ENCODE results near the gene PHF21B.
"Not testable (repeated sequence)": the region's sequence is repeated elsewhere in the genome, so short reads cannot be mapped to it uniquely, and the experiment has no call there.

PHF21B gene

DNA sequence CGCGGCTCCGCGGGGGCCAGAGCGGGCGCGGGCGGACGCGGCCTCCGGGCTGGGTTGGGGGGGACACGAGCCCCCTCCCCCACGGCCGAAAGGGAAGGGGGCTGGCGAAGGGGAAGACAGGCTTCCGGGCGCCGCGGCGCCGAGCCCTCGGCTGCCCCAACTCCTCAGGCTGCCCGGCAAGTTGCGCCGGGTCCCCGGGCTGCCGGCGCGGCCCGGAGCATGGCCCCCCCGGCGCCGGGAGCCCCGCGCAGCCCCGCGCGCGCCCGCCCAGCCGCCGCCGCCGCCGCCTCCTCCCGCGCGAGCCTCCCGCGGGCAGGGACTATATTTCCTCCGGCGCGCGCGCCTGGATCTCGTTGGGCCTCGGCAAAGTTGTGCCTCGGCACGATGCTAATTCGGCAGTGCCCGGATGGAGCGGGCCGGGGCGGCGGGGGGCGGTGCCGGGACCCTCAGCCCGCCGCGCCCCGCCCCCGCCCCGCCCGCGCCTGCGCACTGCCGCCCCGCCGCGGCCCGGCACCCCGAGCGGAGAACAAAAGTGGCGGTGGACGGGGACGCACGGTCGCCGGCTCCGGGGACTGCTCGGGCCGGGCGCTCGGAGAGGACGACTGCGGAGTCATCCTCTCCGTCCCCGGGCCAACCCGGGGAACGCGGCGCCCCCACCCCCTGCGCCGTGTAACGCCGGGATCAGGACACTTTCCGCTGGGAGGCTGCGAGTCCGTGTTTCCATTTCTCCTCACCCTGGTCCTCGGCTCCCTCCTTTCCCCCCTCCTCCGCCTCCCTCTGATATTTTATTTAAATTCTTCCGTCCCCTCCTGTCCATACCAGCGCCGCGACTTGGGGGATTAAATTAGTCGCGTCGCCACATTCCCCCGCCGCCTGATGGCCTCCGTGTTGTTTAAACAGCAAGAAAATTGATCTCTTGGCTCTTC, at the start of gene PHF21B:
Gene PHF21B, minus strand, starts transcription at position 400 of the 926 bp plus-strand sequence. CDS start 456 bp downstream, outside the sequence.
- no peak for DNase-seq (ENCODE audit: low spot score)

DNA sequence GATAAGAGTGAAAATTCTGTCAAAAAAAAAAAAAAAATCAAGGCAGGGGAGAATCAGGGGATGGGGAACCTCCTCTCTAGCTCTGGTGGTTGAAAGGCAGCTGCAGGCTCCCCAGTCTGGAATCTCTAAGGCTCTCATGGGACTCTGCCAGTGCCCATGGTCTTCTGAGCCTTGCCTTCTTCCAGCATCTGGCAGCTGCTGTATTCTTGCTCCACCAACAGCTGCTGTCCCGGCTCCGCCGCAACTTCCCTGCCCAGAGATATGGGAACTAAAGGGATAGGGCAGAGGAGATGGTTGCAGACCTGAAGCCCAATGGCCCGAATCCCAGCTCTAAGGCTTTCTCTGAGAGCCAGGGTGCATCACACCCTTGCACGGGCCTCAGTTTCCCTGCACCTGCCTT, 49.5 kb upstream of the PHF21B start:
- DNase-seq (ENCODE audit: low spot score): no peak

DNA sequence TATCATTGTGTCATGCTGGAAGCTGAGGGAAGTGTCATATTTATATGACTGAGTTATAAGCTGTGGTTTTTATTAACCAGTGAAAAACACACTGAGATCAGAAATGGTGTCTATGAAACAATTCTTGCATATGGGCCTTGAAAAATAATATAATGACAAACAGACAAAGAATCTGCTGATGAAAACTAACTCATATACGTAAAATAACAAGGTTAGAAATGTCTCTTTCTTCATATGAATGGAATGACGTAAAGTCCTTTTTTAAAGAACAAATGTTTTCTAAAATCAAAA, 48.8 kb upstream of the PHF21B start:
- no peak for DNase-seq (ENCODE audit: low spot score)

DNA sequence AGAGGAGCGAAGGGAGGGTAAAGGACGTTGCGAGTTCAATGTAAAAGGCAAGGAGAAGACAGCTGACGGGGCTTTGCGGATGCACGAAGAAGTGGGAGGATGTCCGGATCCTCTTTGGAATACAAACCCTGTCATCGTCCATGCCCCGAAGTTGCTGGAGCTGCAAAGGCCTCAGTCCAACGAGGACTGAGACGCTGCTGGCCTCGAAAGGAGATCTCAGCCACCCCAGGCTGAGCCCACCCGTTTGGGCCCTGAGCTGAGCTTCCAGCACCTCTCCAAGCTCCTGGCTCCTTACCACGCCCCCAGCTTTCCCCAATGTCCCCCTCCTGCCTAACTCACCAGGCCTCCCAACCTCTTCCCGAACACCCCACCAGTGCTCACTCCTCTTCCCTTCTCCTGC, 46.1 kb upstream of the PHF21B start:
- no peak for DNase-seq (ENCODE audit: low spot score)

DNA sequence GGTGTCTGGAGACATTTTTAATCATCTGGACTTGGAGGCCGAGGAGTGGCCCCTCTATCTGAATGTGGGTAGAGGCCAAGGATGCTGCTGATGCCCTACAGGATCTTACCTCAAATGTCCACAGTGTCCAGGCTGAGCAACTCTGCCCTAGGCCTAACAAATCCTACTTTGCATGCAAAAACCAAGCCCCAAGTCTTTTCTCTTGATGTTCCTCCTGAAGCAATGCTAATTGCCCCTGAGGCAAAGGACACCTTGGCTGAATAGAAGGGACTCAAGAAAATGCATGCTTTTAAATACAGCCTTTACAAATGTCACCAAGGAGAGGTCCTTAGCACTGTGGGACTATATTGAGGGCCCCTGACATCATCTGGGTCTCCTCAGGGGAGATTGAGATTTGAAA, 43.8 kb upstream of the PHF21B start:
- no peak for DNase-seq (ENCODE audit: low spot score)

DNA sequence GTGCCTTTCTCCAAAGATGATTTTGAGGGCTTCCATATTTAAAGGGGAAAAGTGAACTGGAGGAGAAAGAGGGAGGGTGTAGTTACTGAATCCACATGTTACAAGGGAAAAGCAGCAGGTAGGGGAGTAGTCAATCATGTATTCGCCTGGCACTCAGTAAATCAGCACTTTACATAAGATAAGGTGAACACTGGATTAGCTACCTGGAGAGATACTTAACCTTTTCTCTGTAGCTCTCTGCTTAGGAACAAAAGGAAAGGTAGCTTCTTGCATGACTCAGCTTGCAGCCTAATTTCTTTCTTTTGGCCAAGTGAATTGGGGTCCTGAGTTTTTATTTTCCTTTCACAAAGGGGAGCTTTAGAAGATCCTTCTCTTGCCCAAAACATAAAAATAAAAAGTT, 43.3 kb upstream of the PHF21B start:
- DNase-seq (ENCODE audit: low spot score): no peak

DNA sequence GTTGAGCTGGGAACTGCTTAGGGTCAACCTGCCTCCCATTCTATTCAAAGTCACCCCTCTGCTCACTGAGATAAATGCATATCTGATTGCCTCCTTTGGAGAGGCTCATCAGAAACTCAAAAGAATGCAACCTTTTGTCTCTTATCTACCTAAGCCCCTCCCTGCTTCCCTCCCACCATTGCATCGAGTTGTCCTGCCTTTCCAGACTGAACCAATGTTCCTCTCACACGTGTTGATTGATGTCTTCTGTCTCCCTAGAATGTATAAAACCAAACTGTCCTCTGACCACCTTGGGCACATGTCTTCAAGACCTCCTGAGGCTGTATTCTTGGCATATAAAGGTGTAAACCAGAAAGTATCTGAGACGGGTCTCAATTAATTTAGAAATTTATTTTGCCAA, 42.9 kb upstream of the PHF21B start:
- DNase-seq (ENCODE audit: low spot score): not testable (repeated sequence)

DNA sequence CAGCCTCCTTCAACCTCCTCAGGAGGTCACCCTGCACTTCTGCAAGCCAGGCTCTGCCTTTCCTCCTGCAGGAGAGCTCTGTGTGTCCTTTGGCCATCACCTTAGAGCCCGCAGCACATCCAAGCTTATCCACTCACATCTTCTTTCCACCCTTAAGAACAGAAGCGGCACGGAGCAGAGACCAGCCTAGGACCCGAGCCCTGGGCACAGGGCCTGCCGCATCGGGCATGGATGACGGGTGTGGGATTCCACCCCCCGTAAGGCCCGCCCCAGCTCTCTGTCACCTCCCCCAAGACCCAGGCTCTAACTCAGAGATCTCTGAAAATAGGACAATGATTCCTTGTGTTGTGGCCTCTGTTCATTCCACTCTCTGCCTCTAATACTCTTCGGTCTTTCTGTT, 42.1 kb upstream of the PHF21B start:
- DNase-seq (ENCODE audit: low spot score): peak; percentile 26

DNA sequence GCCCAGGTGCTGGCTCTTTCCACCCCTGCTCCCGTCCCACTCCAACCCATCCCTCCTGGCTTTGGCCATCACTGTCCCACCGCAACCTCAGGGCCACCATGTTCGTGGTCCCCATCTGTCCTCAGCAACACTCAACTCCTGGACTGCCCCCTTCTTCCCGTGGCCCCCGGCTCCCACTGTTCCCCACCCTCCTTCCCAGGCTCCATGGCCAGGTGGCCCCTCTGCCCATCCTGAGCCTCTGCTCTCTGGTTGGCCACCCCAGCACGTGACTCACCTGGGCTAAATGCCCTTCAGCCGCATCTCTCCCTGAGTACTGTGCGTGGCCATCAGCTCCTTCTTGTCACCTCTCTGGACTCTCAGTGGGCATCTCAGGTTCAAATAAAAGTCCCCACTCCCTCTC, 41.6 kb upstream of the PHF21B start:
- DNase-seq (ENCODE audit: low spot score): no peak

DNA sequence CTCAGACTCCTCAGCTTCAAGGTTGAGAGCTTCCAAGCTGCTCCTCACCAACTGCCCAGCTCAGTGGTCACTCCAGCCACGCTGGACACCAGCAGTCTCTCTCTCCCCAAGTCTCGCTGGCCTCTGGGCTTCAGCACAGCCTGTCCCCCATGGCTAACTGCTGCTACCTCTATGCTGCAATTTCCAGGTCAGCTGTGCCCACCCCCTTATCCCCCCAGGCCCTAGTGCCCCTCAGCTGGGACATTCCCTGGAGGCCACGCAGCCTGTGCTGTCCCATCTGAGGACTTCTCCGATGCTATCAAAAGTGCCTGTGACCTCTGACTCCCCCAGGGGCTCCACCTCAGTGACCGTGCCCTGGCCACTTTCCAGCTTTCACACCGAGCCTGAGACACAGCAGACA, 37.5 kb upstream of the PHF21B start:
- DNase-seq (ENCODE audit: low spot score): no peak

DNA sequence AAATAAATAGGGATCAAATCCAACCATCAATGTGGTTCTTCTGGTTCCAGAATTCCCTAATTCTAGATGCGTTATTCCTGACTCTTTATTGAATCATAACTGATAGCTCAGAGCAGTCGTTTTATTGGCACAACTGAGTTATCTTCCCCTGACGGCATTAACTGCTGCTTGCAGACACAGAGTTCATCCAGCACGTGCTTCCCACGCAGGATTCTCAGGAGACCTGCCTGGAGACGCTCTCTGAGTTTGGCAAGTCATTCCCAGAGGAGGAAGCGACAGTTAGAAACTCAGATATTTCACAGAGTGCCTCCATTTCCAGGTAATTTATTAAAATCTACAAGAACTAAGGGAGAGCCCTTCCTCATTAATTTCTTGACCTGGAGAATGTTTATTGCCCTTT, 35.4 kb upstream of the PHF21B start:
- no peak for DNase-seq (ENCODE audit: low spot score)

DNA sequence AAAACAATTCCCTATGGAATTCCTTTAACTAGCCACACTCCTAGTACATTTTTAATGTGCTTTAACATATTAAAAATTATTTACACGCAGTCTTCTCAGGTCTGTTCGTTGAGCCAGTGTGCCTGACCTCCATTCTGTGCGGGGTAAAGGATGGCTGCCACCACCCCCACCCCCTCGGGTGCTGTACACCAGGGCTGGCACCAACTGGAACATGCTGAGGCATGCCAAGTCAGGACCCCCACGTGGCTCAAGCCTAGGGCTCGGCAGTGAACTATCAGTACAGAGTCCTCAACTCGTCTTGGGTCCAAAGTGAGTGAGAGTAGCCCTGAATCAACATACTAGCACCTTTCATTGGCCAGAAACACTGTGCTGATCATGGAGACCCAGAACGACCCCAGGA, 32.5 kb upstream of the PHF21B start:
- no peak for DNase-seq (ENCODE audit: low spot score)

DNA sequence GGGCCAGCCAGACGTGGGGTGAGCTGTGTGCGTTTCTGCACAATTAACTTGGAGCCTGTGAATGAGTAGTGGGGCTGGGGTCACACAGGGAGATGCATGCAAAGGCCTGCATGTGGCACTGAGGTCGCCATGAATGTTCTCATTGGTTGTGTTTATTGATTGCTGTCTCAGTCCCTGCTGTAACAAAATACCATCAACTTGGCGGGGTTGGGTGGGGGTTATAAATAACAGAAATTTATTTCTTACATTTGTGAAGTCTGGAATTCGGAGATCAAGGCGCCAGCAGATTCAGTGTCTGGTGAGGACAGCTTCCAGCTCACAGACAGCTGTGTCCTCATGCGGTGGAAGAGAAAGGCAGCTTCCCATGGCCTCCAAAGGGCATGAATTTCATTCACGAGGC, 29.3 kb upstream of the PHF21B start:
- no peak for DNase-seq (ENCODE audit: low spot score)

DNA sequence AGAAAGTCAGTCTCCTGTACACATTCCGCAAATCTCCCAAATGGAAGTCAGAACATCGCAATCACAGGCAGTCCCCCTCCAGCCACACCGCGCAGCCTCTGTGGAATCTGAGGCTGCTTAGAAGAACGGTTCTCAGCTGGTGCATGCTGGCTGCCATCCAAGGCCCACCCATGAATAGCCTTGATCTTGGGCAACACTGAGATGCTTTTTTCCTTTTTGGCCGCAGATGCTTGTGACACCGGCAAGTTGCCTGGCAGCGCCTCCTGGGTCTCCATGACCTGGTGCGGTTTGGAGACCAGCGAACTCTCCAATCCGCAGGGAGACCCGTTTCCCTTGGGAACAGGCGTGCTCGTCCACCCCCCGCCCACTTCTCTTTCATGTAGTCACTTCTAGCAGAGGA, 26.3 kb upstream of the PHF21B start:
- no peak for DNase-seq (ENCODE audit: low spot score)

DNA sequence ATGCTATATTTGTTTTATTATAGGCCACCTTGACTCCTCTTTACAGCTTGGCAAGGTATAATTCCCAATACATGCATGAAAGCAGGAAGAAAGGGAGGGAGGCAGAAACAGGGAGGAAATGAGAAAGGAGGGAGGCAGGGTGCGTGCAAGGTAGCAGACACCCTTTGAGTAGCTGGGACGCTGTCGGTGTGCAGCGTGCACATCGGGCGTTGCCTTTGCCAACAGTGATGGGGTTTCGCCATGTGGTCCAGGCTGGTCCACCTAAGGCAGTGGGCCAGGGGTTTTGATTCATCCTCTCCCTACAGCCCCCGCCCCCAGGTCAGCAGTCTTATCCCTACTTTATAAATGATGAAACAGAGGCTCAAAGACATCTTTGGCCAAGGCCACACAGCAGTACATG, 25.0 kb upstream of the PHF21B start:
- no peak for DNase-seq (ENCODE audit: low spot score)

DNA sequence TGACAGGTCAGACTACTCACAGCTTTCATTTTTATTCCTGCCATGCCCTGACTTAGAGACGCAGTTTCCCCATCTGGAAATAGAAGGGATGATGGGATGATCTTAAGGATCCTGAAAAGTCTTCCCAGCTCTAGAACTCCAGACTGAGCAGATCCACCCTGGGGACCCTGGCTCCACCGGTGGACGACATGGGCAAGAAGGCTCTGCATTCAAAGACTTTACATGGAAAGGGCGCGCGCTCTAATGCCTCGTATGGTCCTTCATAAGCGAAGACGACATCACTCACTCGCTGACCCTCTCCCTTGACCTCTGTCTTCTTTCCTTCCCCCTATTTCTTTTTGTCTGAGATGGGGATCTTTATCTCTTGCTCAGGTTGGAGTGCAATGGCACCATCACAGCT, 24.4 kb upstream of the PHF21B start:
- no peak for DNase-seq (ENCODE audit: low spot score)

DNA sequence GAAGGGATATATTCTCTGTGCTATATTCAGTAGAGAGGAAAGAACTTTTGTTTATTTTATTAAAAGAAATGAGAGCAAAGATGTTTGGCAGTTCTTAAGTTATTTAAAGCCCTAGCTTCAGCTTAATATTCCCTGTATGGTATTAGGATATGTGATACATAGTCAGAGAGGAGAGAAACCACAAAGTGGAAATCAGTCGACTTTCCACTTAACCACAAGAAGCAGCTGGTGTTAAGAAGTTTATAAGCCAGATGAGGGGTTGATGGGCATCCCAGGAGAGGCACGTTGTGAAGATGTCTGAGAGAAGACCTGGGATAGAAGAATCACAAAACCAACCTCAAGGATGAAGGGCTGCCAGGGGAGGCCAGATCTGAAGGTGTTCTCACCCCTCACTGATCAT, 23.3 kb upstream of the PHF21B start:
- no peak for DNase-seq (ENCODE audit: low spot score)

DNA sequence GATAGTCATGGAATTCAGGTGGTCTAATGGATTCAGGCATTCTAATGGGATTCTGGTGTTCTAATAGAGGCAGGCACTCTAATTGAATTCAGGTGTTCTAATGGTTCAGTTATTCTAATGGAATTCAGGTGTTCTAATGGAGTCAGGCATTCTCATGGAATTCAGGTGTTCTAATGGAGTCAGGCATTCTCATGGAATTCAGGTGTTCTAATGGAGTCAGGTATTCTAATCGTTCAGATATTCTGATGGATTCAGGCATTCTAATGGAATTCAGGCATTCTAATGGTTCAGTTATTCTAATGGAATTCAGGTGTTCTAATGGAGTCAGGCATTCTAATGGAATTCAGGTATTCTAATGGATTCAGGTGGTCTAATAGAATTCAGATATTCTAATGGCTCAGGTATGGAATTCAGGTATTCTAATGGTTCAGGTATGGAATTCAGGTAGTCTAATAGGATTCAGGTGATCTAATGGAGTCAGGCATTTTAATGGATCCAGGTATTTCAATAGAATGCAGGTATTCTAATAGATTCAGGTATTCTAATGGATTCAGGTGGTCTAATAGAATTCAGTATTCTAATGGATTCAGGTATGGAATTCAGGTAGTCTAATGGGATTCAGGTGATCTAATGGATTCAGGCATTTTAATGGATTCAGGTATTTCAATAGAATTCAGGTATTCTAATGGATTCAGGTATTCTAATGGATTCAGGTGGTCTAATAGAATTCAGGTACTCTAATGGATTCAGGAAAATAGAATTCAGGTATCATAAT, 22.0 kb upstream of the PHF21B start:
- DNase-seq (ENCODE audit: low spot score): no peak

DNA sequence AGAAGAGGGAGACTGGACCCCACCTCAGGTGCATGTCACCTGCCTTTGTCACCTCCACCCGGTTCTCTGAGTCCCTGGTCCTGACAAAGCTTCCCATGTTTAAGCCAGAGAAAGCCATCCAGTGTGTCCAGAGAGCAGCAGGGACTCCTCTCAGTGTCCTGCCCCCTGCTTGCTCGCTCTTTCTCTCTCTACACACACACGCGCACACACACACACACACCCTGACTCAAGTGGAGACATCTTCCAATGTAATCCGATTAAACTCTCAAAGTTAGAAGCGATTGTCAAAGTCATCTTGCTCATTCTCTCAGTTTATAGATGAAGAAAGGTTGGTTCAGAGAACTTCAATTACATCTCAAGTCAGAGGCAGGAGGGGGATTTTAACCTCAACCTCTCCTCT, 19.7 kb upstream of the PHF21B start:
- no peak for DNase-seq (ENCODE audit: low spot score)

DNA sequence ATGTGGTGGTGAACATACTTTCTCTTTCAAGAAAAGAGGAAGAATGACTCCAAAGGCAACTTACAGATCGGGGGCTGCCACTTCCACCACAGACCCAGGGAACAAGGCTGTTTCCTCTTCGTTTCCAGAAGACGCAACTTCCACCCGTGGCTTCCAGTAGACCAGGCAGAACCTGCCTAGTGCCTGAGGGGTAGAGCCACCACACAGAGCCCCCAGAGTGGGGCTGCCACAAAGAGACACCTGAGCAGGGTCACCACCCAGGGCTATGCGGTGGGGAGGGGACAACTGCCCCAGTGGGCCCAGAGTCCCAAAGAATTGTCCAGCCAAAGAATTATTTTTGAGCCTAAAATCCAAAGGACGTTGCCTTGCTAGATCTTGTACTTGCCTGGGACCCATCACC, 16.7 kb upstream of the PHF21B start:
- DNase-seq (ENCODE audit: low spot score): no peak

DNA sequence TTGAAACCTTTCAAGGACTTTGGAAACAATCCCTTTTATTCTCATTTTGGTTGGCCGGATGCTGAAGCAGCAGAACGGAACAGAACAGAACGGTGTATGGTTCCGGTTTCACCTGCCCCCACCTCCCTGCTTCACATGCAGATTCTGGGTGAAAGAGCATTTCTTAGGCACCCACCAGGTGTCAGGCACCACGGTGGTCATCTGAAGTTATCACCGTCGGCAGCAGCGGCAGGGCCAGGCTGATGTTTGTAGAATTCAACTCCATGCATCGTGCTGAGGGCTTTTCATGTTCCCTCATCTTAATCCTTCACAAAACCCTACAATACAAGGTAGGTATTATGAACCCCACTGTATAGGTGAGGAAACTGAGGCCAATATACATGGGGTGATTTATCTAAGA, 13.6 kb upstream of the PHF21B start:
- DNase-seq (ENCODE audit: low spot score): no peak

DNA sequence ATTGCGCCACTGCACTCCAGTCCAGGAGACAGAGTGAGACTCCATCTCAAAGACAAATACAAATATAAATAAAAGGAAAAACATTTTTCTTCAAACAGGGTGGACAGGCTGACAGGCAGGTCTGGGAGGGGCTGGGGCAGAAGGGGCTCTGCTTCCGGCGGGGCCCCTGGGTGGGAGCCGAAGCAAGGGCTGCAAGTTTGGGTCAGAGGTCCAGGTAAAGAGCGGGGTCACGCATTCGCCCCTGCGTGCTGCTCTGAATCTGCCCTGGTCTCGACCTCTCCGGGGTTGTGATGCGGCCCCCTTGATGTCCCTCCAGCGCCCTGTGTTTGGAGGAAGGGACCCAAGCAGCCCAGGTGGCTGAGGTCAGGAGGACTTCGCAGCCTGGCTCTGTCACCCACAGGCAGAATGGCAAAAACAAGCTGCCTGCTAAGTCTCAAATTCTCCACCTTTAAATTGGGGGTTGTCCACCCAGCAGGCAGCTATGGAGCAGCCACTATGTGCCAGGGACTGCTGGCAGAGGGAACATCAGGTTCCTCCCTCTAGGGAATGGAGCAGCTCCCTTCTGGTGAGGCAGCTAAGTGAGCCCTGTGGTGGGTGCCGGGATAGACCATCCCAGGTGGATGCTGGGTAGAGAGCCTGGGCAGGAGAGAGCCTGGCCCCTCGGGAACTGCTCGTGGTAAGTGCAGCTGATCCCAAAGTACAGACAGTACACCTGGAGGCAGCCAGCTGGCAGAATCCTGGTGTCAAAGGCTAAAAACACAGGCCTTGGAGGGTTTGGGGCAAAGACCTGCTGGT, 10.3 kb upstream of the PHF21B start:
- DNase-seq (ENCODE audit: low spot score): no peak

DNA sequence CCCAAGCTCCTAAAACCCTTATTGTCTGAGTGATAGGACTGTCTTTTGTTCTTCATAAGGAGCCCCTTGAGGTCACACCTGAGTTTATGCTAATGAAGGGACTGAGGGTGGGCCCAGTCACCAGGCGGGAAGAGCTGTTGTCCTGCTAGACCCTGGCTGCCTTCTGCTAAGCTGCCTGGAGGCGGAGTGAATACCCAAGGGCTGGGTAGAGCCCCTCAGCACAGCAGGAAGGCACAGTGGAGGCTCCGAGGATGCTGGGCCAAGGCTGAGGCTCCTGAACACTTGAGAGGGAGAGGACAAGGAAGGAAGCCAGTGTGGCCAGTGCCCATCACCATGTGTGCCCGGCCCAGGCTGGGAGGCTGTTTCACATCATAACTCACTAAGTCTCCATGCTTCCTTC, 4.8 kb upstream of the PHF21B start:
- no peak for DNase-seq (ENCODE audit: low spot score)

Measured in COLO829 (cell line).